T-helper 2 cell treated with Interferon-gamma antibody and Interleukin-4, amounts not matched to agents 100 ng/mL and 5 ng/mL, for 36 hours (primary cell): ENCODE data around the gene SPINT2. TPM values are rescaled to one million over a fixed set of nuclear protein-coding genes. Genes with fewer than 3 reads are reported as not detected.

ENCODE experiments used
- intact Hi-C: fragments of 100-400 bp; cut with micrococcal nuclease; formaldehyde crosslinking; loops from one replicate; pipeline ENCODE4 v1.15.1; 2023
- total RNA-seq: library from RNA; stranded (reverse); gene quantifications from 2 replicates; pipeline ENCODE4 v1.2.3, GENCODE V29; 2022

The SPINT2 gene
- total RNA-seq, 1 donor from 2014 or later: 71.3 TPM

GRCh38 chr19:38265213-38265861, 964 bp downstream of the SPINT2 start:
- intact Hi-C loops: loop anchor here (2.0 kb wide), 1 partner anchor 51 kb away; no protein-coding TSS in a partner anchor

DNA sequence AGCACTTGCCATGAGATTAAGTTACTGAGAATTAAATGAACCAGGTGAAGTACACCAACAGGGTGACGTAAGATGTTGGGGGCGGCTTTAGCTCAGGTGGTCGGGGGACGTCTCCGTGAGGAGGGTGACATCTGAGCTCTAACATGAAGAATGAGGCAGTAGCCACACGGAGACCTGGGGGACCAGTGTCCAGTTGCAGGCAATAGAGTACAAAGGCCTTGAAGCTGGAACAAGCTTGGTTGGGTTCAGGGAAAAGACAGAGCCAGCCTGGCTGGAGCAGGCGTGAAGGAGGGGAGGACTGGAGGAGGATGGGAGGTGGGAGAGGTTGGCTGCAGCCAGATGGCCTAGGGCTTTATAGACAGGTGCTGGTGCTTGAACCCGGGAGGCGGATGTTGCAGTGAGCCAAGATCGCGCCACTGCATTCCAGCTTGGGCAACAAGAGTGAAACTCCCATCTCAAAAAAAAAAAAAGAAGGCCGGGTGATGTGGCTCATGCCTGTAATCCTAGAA, 1.6 kb downstream of the SPINT2 start:
- intact Hi-C loops: loop anchor here (2.0 kb wide), 1 partner anchor 51 kb away; no protein-coding TSS in a partner anchor

- intact Hi-C loops: no loop called here
These were observed 2.7 kb downstream of the SPINT2 start for GRCh38 chr19:38266981-38267597.

- intact Hi-C loops: no loop called here
These were observed 3.5 kb downstream of the SPINT2 start for GRCh38 chr19:38267761-38268483.

GRCh38 chr19:38268539-38268938, 4.2 kb downstream of the SPINT2 start:
- intact Hi-C loops: no loop called here

DNA sequence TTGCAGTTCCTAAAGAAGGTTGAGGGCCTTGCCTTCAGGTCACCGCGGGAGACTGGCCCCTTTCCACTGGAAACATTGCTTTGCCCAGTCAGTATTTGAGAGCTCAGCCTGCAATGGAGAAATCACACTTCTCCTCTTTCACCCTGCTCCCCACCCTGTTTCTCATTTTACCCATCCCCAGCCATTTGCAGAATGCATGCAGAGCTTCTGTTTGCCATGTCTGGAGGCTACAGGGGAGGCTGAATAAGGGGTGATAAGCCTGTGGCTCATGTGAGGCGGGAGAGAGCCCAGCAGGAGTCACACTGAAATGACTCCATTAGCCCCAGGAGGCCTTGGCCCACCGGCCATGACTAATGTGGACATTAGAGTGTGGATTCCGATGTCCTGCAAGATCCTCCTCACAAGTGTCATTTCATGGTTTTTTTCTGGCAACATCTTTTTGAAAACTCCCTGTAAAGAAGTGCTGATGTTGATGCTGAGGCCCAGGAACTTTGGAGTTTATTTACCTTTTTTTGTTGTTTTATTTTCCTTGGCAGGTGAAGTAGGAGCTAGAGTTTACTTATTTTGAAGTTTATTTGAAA, 6.3 kb downstream of the SPINT2 start:
- intact Hi-C loops: no loop called here

- intact Hi-C loops: no loop called here
These were observed 9.1 kb downstream of the SPINT2 start for GRCh38 chr19:38273499-38273898.

DNA sequence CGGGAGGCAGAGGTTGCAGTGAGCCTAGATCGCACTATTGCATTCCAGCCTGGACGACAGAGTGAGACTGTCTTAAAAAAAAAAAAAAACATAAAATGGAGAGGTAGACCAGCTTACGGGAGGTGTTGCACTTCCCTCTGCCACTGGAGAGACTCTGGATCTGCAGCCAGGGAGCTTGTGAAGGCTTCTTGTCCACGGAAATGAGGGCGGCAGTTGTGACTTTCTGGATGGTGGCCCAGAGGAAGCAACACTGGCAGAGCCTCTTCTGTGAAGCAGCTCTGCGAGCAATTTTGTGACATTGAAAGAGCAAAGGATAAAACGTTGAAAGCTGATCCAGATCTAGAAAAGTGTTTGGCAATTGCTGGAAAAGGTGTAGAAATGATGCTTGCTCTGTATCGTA, 10.4 kb downstream of the SPINT2 start:
- intact Hi-C loops: no loop called here

DNA sequence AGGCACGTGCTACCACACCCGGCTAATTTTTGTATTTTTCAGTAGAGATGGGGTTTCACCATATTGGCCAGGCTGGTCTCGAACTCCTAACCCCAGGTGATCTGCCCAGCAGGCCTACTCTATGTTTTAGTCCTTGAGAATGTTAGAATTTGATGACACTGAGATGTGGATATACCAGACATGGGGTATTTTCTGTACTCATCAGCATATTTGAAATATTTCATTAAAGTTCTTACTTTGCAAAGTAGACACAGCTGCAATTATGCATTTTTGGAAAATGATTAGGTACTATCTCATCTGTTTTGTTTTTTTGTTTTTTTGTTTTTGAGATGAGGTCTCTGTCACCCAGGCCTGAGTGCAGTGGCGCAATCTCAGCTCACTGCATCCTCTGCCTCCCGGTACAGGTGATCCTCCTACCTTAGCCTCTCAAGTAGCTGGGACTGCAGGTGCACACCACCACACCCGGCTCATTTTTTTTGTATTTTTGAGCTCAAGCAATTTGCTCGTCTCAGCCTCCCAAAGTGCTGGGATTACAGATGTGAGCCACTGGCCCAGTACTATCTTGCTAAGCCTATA, 12.7 kb downstream of the SPINT2 start:
- intact Hi-C loops: no loop called here

DNA sequence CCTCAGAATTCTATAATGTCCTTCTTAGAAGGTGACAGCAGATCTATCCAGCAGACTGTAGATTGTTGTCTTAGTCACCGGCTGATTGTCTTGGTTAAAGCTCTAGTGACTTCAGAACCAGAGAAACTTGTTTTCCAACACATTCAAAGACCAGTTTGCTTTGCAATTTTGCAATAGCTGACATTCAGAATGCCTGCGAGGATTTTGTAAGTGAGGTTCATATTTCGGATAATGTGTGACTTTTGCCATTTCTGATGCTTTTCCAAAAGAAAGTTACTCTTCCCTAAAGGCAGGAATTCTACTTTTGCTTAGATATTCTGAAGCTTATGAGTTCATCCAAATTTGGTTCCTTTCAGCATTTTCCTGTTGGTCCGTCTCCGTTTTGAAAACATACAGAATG, 13.2 kb downstream of the SPINT2 start:
- intact Hi-C loops: no loop called here

GRCh38 chr19:38277969-38278680, 13.8 kb downstream of the SPINT2 start:
- intact Hi-C loops: no loop called here

DNA sequence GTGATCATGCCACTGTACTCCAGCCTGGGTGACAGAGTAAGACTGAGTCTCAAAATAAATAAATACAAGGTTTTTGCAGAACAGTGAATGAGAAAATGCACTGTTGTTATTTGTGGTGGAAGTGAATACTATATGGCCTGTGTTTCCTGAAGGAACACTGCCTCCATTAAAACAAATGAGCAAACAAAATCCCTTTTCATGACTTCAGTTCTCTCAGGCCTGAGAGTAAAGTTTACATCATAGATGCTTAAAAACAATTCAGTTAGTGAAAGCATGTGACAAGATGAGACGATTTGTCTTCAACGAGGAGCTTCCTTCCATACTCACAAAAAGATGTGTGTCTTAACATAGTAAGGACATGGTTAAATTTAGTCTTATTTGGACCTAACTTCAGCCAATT, 14.4 kb downstream of the SPINT2 start:
- intact Hi-C loops: no loop called here

- intact Hi-C loops: no loop called here
These were observed 15.9 kb downstream of the SPINT2 start for GRCh38 chr19:38280030-38280921.

DNA sequence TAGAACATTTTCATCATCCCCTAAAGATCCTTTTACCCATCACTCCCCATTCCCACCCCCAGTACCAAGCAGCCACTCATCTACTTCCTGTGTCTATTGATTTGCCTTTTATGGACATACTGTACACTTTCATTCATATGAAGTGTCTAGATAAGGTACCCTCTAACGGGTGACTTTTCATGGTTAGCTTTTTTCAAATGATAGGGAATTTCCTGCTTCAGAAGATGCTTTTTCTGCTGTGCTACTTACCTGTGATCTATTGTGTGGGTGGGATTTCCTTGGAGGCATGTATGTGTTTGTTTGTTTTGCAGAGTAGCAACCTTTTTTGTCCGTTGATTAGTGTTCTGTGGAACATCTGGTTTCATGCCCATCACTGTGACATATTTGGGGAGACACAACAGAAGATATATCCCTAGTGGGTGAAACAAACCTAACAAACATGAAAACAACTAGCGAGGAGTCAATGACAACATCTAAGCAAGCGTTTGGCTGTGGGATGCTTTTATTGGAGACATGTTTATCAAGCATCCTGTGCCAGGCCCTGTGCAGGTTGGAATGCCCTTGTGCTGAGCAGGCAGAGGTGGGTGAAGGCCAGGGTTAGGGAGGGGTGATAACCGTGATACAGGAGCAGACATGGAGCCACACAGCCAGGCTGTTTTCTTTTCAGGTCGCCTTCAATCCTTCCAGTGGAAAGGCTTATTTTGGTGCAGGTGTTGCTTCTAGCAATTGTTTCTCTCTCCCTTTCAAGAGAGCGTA, 17.6 kb downstream of the SPINT2 start:
- intact Hi-C loops: no loop called here

DNA sequence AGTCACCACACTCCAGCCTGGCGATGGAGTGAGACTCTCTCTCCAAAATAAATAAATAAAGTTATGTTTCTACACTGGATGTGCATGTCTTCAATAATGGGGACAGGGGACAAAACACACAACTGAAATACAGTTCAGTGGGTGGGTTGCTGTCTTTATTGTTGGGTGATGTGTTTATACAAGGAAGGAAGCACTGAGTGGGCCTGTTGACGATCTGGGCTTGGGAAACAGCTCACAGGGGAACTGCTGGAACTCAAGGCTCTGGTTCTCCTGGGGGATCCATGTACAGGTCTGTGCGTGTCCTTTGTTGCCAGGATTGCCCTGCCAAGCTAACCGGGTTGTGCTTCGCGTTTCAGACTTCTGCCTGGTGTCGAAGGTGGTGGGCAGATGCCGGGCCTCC, 18.9 kb downstream of the SPINT2 start:
- intact Hi-C loops: no loop called here

GRCh38 chr19:38284422-38284821, 20.0 kb downstream of the SPINT2 start:
- intact Hi-C loops: no loop called here

DNA sequence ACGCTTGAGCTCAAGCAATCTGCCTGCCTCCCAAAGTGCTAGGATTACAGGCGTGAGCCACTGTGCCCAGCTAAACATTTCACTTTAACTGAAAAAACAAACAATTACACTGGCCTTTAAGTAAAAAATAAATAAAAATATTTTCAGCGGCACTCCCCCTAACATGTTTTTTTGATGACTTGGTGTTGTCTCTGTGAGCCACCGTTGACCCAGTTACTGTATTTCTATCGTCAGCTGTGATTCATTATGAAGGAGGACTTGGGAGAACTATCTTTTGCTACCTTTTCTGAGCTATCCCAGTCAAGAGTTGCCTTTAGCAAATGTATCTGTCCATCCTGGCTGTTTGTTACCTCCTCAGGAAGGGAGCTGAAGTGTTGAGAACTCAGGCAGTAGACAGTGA, 21.2 kb downstream of the SPINT2 start:
- intact Hi-C loops: no loop called here

- intact Hi-C loops: no loop called here
These were observed 23.2 kb downstream of the SPINT2 start for GRCh38 chr19:38287604-38288003.
